HG02759 (cell line): Measurements from ENCODE around the gene PRKCB.
"Not testable (repeated sequence)": the region's sequence is repeated elsewhere in the genome, so short reads cannot be mapped to it uniquely, and the experiment has no call there.

Experiments
- ATAC-seq: cut with Tn5 transposase; IDR thresholded peaks from one replicate; pipeline ENCODE4 v1.9.1; 2021; ENCODE audit warnings: mild to moderate bottlenecking, moderate library complexity; ENCODE audit not compliant: unreplicated experiment

Gene PRKCB

GRCh38 chr16:24150282-24150681 lies 314.5 kb downstream of the PRKCB start:
- no peak for ATAC-seq

DNA sequence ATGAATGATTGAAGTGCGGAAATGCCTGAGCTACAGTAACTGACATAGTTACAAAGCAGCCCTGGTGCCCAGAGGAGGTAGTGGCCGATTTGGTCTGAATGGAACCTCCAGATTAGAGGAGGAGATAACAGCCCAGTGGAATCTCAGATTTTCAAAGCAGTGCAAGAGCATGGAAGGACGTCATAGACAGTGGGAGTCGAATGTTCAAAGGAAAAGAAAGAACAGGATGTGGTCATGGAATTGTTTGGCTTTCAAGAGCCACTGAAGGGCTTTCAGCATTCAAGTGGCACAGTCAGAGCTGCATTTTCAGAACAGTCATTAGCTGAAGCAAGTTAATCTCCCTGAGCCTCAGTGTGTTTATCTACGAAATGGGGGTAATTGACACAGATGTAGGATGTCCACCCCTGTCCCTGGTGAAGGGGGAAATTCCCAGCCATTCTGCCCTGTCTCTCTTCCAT lies 315.7 kb downstream of the PRKCB start:
- ATAC-seq: no peak

- not testable (repeated sequence) for ATAC-seq
Measured at GRCh38 chr16:24152048-24152447, 316.3 kb downstream of the PRKCB start.

GRCh38 chr16:24152826-24153225 lies 317.0 kb downstream of the PRKCB start:
- no peak for ATAC-seq

DNA sequence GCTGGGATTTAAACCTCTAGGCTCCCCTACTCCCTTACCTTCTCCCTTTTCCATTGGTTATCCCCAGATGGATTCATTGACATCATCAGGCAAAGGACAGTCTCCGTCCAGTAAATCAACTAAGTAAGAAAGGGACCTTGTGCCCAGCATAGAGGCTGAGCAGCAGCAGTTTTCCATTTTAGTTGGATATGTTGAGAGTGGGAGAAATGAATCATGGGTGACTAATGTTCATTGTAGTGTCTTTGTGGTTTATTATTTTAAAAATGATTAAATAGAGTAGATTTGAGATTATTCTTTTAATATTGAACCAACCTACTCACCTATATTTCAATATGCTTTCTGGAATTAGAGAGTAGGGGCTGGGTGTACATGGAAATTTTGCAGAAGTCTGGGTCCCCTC lies 321.0 kb downstream of the PRKCB start:
- no peak for ATAC-seq

GRCh38 chr16:24163935-24164334 lies 328.2 kb downstream of the PRKCB start:
- ATAC-seq: no peak

GRCh38 chr16:24164416-24164815 lies 328.6 kb downstream of the PRKCB start:
- ATAC-seq: no peak

DNA sequence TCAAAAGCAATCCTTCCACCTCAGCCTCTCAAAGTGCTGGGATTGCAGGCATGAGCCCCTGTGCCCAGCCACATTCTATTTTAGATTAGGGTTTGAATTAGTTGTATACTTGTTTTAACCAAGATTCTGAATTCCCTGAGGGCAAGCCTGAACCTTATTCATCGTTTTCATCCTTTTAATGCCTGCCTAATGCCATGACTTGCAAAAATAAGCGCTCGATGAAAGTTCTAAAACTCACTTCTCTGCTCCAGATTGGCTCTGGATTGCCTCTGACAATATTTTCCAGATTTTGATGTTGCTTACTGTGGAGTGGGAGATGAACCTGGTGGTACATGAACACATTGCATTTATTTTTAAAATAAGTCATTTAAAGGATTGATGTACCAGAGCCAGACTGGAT lies 329.5 kb downstream of the PRKCB start:
- no peak for ATAC-seq

- no peak for ATAC-seq
Measured at GRCh38 chr16:24166661-24167528, 331.1 kb downstream of the PRKCB start.

DNA sequence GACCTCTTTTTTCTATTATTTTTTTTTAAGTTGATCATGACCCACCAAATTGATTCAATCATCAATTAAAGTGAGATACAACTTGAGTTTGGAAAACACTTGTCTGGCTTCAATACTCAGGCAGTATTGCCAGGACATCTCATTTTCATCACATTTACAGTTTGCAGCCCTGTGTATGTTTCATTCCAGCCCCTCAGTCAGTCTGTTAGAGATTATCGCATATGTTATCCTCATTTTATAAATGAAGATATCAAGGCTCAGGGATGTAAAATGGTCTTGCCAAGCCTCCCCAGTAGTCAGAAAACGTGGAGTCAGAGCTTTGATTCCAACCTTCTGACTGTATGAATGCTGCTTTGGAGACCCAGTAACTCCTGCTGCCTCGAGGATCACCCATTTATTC lies 333.1 kb downstream of the PRKCB start:
- no peak for ATAC-seq

DNA sequence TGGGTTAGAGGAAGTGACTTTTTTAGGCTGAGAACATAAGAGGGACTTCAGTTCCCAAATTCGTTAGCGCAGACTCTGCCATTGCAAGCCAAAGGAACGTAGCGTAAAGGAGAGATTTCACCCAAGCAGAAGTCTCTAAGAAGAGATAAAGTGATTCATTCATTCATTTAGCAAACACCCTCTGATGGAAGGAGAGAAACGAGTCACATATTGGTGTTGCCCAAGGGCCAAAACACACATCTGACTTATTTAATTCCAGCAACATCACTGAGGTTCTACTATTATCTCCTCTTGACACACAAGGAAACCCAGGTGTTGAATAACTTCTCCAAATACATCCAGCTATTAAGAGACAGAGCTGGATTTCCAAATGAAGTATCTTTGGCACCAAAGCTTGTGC lies 334.6 kb downstream of the PRKCB start:
- ATAC-seq: no peak

- no peak for ATAC-seq
Measured at GRCh38 chr16:24174504-24174903, 338.7 kb downstream of the PRKCB start.

DNA sequence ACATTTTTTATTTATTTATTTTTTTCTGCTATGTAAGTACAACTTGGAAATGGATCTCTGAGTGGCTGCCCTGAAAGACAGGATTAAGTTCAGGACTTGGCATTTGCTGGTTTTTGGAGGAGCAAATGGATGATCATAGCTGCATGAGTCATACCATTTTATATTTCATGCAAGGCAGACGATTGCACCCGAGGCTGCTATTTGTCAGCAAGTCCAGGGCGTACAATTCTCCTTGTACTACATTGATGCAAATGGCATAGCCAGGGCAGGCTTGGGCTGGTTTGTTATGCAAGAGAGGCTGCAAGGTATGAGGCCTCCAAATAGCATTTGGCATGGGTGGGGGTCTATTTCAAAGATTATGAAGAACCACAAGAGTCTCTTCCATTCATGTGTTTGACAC lies 339.2 kb downstream of the PRKCB start:
- ATAC-seq: no peak

- no peak for ATAC-seq
Measured at GRCh38 chr16:24178496-24178895, 342.7 kb downstream of the PRKCB start.

GRCh38 chr16:24180451-24180850 lies 344.7 kb downstream of the PRKCB start:
- no peak for ATAC-seq

DNA sequence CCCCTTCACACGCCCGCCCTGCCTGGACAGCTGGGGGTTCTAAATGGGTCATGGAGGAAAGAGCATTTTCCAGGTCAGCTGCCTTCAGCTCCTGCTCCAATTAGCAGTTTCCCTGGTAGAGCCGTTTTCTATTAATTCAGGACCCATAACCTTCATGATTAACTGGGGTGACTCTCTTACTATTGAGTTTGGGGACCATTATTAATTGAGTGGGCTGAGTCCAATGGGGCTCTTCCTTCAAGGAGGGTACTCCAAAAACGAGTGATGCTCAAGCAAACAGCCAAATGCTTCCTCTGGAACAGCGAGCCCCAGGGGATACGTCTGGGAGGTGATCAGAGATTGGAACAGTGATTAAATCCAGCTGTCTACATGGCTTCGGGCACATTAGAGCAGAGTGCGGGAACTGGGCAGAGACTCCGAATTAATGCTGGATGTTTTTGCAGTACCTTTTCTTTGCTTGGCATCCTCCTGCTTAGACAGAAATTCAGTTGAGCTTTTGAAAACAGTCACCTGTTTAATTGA lies 352.3 kb downstream of the PRKCB start:
- no peak for ATAC-seq

DNA sequence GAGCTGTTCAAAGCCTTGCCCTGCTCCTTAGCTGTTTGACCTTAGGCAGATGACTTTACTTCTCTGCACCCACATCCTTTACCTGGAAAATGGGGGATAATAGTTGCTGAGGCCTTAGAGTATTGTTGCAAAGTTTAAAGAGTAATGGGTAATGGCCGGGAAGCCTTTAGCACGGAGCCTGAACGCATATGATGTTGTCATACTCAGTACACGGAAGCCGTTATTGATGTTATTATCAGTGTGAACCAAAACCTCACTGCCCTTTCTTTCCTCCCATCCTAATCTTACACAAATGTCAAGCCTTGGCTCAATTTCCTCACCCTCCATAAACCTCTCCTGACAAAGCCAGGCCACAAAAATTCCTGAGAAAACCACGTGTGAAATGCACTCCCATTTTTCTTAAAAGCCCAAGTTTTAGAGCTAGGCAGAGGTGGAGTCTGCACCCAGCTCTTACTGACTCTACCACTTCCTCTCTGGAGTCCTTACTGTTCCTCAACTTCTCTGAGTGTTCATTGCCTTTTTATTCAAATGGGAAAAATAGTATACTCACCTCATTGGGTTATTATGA lies 353.1 kb downstream of the PRKCB start:
- ATAC-seq: no peak

DNA sequence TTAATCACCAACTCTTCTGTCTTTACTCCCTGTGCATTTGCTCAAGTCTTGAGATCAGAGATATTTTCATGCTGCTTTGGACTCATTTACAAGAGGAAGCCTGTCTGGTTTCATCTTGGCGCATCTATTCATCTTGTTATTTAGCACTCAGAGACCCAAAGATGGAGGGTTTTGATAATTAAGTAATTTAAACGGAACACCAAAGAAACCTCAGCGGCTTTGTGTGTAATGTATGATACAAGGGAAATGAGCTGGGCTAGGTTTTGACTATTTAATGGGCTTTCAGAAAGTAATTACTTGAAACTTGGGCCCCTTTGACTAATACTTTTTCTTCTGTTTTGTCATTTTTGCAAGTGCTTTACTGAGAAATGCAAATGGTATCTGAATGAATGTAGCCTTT lies 354.2 kb downstream of the PRKCB start:
- ATAC-seq: no peak

DNA sequence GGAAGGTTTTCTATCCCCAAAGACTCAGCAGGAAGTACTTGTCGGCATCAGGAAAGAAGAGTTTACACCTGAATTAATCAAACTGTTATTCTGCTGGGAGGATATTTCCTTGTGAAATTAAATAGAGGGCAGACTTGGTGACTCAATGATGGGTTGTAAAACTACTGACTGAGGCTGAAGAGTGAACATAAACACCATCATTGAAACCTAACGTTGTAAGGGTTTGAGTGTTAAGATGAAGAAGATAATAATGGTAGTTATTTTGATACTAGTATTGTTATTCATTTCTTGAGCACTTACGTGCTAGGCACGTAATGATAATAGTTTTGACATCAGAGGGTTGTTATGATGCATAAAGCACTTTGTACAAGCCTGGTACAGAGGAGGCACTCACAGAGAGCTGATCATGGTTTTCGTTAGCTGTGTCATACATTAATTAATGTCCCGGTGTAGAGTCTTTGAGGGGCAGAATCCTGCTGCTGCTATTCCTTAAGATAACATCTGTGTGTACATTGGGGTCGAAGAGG lies 356.2 kb downstream of the PRKCB start:
- ATAC-seq: no peak

GRCh38 chr16:24195221-24195620 lies 359.4 kb downstream of the PRKCB start:
- no peak for ATAC-seq

- ATAC-seq: no peak
Measured at GRCh38 chr16:24198807-24199533, 363.2 kb downstream of the PRKCB start.
